ENCODE measurements around the gene RBM5.
A peak's percentile ranks its signal among the peaks of the same experiment; 100 is the strongest.
"Not testable (repeated sequence)": the region's sequence is repeated elsewhere in the genome, so short reads cannot be mapped to it uniquely, and the experiment has no call there.

Gene RBM5

DNA sequence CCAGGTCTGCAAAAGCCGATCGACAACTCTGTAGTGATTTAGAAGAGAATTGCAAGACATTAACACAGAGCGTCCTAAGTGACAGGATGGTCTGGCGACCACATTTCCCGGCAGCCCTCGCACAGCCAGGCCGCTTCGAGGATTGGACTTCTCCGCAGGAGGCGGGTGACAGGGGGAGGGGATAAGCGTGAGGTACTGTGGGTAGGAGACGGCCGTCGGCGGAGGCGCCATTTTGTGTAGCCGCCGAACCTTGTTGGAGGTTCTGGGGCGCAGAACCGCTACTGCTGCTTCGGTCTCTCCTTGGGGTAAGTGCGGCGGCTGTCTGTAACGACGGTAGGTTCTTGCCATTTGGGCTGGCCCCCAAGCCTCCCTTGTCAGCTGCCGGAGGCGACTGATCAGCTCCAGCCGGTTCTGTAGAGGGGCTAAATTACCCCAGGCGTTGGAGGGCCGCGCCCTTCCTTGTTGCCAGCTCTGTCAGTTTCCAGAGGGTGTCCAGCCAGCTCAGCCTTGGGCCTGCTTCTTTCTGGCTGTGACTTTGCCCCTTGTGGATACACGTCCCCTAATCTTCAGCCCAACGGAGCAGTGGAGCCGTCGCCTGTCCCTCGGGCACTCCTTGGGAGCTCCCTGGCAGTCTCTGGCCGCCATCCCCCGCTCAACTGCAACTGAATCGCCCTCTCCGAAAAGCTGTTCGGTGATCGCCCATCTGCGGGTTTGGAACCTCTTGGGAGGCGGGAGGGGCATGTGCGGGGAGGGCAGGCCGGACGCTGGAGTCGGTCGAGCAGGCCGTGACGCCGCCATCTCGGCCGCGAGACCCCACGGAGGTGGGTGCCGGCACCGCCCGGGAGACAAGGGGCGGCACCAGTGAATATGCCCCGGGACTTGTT is at the start of gene RBM5:
Gene RBM5, plus strand, starts transcription at position 195 of the 884 bp plus-strand sequence. CDS start 1,516 bp downstream, outside the sequence.
- DNase-seq = peak; percentile 90

- DNase-seq = no peak
Measured at GRCh38 chr3:50044976-50045375, 43.7 kb upstream of the RBM5 start.

DNA sequence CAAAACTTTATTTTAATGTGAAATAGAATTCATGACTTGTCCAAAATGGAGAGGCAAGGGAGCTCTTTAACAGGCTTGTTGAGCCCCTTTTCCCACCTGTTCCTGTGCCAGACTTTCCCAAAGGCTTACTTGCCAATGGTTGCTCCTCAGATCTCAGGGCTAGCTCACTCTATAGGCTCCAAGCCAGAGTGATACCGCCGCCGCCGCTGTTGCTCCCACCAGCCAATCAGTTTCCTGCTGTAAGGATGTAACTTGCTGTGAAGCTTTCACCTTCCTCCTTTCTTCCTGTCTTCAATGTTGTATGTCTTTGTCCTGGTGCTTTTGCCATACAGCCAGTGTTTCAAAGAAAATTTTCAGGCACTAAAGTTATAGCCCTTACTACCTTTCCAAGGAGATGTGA is 41.3 kb upstream of the RBM5 start:
- DNase-seq = no peak

- DNase-seq = no peak
Measured at GRCh38 chr3:50050361-50050760, 38.4 kb upstream of the RBM5 start.

GRCh38 chr3:50057756-50058155 is 31.0 kb upstream of the RBM5 start:
- DNase-seq = no peak

- no peak for DNase-seq
Measured at GRCh38 chr3:50068134-50068533, 20.6 kb upstream of the RBM5 start.

DNA sequence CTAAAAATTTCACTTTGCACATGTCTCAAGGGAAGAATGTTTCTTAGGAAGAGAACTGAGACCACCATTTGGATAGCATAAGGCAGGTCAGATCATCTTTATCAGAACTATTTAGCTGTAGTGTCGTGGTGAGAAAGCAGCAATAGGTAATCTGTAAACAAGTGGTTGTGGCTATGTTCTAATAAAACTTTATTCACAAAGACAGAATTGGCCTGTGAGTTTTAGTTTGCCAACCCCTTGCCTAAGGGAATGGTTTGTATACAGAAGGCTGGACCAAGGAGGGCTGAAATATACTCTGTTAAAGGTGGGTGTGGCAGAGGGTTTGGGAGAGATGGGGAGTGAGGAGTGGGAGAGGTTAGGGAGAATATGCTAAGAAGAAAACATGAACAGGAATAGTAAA is 10.6 kb upstream of the RBM5 start:
- DNase-seq = no peak

- no peak for DNase-seq
Measured at GRCh38 chr3:50078622-50079021, 10.1 kb upstream of the RBM5 start.

DNA sequence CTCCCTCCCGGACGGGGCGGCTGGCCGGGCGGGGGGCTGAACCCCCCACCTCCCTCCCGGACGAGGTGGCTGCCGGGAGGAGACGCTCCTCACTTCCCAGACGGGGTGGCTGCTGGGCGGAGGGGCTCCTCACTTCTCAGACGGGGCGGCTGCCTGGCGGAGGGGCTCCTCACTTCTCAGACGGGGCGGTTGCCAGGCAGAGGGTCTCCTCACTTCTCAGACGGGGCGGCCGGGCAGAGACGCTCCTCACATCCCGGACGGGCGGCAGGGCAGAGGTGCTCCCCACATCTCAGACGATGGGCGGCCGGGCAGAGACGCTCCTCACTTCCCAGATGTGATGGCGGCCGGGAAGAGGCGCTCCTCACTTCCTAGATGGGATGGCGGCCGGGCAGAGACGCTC is 3.8 kb upstream of the RBM5 start:
- not testable (repeated sequence) for DNase-seq

DNA sequence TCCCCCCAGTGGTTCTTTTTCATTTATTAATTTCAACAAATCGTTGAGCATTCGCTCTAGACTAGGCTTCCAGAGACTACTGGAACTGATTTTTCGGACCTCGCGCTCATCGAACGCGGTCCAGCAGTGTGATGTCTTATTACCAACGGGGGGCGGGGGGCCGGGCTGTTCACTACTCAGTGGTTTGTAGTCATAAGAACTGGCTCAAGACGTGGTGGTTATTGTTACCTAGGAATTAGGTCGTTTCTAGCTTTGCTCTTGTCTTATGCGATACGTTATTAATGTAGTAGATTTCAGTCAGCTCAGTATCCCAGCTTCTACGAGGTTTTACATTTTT is 858 bp downstream of the RBM5 start:
- DNase-seq = no peak

DNA sequence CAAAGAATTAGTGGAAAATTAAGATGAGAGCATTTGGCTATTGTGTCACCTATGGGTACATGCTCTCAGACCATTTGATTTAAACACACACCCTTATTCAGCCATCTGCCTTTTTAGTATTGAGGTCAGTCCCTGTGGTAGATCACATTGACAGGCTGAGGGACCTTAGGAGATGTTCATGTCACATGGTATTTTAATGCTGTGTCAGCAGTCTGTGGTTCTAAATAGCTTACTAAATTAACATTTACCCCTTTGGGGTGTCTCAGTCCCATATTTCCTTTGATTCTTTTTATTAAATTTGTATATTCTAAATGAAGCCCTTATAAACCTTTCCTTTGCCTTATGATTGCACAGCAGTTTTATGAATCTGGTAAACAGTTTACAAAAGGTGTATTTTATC is 2.3 kb downstream of the RBM5 start:
- DNase-seq = no peak

DNA sequence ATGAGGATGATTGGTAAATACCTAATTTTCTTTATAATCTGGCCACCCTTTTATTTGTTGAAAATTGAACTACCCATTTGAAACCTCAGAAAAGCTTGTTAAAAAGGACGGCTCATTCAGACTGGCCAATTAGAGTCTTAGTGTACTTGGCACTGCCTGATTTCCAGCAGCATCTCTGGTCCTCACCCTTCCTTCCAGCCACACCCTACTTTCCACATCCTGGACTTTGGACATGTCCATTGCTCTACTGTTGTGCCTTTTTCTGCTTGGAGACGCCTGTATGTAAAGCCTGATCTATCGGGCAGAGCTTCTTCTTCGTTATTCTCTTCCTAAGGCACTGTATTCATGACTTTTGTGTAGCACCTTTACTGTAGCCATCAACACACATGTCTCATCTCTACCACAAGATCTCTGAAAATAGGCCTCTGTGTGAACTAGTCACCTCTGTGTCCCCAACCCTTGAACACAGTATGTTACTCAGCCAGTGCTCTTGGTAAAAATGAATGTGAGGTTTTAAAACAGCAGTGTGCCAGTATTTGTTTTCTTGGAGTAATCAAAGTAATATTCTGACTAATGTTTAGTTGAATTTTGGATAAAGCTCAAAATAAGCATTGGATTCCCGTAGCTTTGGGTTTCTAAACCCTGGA is 6.8 kb downstream of the RBM5 start:
- no peak for DNase-seq

GRCh38 chr3:50100386-50100785 is 11.7 kb downstream of the RBM5 start:
- no peak for DNase-seq

DNA sequence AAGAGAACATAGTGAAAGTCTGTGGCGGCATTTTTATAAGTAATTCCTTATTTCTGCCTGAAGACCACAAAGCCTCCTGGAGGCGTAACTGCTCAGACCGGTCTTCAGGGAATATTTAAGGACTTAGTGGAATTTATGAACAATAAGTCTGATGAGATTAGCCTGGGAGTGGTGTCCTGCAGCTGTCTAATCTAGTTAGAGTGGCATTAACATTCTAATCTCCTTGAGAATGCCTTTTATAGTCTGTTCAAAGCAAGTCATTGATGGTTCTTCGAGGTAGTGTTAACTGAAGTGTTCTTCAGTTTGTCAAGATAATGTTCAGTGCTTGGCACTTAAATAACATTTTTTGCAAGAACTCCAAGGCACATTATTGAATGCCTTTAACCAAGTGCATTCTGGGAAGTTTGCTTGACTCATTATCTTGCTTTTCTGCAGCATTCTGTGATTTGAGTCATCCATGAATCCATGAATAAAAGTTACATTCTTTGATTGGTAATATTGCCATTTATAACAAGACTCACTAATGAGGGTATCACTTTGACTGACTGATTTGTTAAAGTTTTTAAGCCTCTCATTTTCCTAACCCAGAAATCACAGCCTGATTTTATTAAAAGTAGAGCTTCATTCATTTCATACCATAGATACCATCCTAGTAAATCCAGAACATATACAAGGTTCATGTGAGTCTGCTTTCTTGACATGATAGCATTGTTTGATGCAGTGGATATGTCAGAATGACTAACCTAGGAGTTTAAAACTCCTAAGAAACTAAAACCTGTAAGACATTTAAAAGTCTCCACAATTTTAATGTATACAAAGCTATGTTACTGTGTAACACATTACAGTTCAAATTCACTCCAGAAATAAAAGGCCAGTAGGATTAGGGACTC is 12.5 kb downstream of the RBM5 start:
- no peak for DNase-seq

GRCh38 chr3:50102558-50102957 is 13.8 kb downstream of the RBM5 start:
- DNase-seq = no peak

- no peak for DNase-seq
Measured at GRCh38 chr3:50111757-50112156, 23.0 kb downstream of the RBM5 start.

DNA sequence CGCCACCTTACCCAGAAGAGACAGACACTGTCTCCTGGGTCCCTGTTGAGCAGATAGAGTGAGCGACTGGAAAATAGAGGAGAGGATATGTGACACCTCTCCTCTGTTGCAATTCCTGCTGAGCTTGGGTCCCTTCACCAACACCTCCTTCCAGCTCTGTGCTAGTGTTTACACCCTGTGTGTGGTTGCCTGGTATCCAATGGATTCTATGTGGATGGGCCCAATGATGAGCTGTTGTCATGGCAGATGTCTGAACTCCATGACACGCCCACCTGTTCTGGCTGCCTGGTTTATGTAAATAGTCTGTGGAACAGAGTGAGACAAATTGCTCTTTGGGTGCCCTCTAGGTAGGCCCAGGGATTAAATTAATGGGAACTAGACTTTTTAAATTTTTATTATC is 23.7 kb downstream of the RBM5 start:
- no peak for DNase-seq

DNA sequence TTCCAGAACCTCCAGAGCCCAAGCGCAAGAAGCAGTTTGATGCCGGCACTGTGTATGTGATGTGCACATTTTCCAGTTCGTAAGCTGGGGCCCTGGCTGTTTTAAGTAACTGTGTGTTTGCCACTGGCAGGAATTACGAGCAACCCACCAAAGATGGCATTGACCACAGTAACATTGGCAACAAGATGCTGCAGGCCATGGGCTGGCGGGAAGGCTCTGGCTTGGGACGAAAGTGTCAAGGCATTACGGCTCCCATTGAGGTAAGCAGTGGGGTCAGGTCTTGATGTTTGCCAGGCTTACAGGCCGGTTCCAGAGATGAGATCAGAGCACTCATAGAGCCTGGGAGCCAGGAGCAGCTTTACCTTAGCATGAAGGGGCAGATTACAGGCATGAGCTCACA is 28.4 kb downstream of the RBM5 start:
- no peak for DNase-seq

DNA sequence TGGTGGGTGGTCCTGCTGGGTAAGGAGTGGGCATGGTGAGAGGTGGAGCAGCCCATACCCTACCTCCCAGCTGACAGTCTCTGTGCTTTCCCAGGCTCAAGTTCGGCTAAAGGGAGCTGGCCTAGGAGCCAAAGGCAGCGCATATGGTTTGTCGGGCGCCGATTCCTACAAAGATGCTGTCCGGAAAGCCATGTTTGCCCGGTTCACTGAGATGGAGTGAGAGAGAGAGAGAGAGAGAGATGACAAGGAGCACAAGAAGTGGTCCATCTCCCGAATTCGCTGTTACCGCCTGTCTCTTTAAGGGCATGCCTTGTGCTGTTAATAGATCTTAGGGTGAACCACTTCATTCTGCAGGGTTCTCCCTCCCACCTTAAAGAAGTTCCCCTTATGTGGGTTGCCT is 29.5 kb downstream of the RBM5 start:
- no peak for DNase-seq

- no peak for DNase-seq
Measured at GRCh38 chr3:50119786-50120185, 31.1 kb downstream of the RBM5 start.

GRCh38 chr3:50120364-50121071 is 31.8 kb downstream of the RBM5 start:
- no peak for DNase-seq

DNA sequence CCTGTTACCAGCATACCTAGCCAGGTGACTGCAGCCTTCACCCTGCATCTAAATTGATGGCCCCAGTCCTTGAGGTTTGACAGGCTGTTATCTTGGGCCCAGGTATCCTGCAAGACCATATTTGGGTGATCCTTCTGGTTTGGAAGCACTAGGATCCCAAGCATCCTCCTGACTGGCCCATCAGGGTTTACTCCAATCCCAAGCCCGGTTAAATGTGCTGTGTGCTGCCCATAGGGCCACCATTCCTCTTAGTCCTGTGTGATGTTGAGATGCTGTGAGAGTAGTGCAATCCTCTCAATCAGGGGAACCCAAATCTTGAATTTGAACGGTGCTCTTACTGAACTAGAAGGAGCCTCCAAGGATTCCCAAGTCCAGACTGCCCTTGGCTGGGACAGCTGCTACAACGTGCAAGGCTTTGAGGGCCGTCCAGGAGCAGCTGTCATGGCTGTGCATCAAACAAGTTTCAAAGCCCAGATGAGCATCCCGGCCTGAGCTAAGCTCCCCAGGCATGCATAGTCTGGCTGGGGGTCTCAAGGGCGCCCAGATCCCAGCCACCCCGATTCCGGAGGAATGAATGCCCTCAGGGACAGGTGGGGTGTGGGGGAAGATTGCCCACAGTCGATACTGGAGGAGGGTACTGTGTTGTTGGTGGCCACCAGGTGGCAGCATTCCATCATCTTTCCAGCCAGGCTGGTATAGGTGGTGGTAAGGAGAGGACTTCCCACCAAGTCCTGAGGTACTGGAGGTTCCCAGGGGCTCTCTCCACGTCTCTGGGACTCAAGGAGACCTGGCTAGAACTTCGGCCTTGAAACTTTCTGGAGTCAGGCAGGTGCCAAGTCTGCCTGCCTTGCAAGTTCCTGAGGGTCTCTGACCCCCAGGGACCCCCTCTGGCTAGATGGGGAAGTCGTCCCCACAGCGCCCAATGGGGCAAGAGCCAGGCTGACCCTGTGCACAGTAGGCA is 32.6 kb downstream of the RBM5 start:
- DNase-seq = peak; percentile 72

All from activated CD4-positive, alpha-beta T cell treated with anti-CD3 and anti-CD28 coated beads, Interleukin-2, amount 50 U/mL, for 1 hour (primary cell).